ENCODE data around the gene ADAMTSL5.

GRCh38 chr19:1538978-1539377, 26.2 kb upstream of the ADAMTSL5 start:
- TF ChIP-seq POLR2AphosphoS5 (IDR thresholded peaks at IDR 0.05; ENCODE audit: low read depth, low read length), result no peak
- no peak for TF ChIP-seq POLR2A (IDR thresholded peaks at IDR 0.05; ENCODE audit: low read depth, low read length)
